OCI-M2 (cell line): ENCODE data around the gene LCE3D.
"Not testable (repeated sequence)": the region's sequence is repeated elsewhere in the genome, so short reads cannot be mapped to it uniquely, and the experiment has no call there.

Experiments used
- DNase-seq: peaks from one replicate; lab custom pipeline; 2025; ENCODE audit not compliant: unreplicated experiment; lab: John Stamatoyannopoulos, UW

The LCE3D gene

GRCh38 chr1:152580433-152580832 is at the start of gene LCE3D:
TSS of gene LCE3D (minus strand) at chr1:152580516. CDS start at chr1:152579936, 580 bp downstream.
- no peak for DNase-seq

DNA sequence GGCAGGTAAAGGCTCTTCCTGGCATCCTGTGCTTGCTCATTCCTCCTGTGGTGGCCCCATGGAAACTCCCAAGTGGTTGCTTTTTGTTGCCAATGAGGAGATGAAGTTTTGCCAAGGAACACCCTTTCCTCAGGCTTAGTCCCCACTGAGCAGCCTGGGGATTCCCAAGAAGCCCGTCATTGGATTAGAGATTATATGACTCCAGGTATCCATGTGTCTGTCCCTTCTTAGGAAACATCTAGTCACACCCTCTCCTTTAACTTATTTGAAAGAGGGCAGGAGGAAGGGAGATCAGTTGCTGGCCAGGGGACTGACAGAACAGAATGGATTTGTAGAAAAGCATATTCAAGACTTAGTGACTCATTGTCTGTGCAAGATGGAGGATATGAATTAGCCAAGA is 46.4 kb upstream of the LCE3D start:
- no peak for DNase-seq

GRCh38 chr1:152623203-152623844 is 43.0 kb upstream of the LCE3D start:
- no peak for DNase-seq

GRCh38 chr1:152622803-152623202 is 42.5 kb upstream of the LCE3D start, which contains the start of gene LCE3A:
TSS of gene LCE3A (minus strand) at chr1:152623103. CDS start at chr1:152623103, 0 bp downstream.
- DNase-seq = no peak

- DNase-seq = no peak
These were observed 41.7 kb upstream of the LCE3D start for GRCh38 chr1:152621993-152622392.

GRCh38 chr1:152613511-152613910 is 33.2 kb upstream of the LCE3D start, which contains the start of gene LCE3B:
TSS of gene LCE3B (plus strand) at chr1:152613811. CDS start at chr1:152613811, 0 bp downstream.
- no peak for DNase-seq

DNA sequence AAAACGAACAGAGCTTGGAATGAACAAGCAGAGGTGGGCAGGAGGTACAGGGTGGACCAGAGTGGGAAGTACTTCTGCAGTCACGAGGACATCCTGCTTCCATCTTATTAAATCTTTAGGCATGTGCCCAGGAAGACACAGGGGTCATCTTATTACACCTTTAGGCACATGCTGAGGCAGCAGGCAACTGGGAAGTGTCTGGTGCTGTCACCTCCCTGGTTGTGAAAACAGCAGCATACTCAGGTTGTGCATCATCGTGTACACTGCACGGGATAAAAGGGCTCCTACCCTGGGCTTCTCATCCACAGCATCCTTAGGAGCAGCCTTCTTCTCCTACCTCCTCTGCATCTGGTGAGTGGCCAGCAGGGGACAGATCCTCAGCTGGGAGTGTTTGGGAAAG is 19.6 kb upstream of the LCE3D start, which contains the start of gene LCE3C:
LCE3C (plus strand) TSS at position 301 of the 400 bp plus-strand sequence. CDS start 498 bp downstream, outside the sequence.
- no peak for DNase-seq

- DNase-seq = no peak
These were observed 16.7 kb upstream of the LCE3D start for GRCh38 chr1:152596986-152597385.

- no peak for DNase-seq
These were observed 5.3 kb upstream of the LCE3D start for GRCh38 chr1:152585586-152585985.

- no peak for DNase-seq
These were observed 2.3 kb upstream of the LCE3D start for GRCh38 chr1:152582647-152583046.

DNA sequence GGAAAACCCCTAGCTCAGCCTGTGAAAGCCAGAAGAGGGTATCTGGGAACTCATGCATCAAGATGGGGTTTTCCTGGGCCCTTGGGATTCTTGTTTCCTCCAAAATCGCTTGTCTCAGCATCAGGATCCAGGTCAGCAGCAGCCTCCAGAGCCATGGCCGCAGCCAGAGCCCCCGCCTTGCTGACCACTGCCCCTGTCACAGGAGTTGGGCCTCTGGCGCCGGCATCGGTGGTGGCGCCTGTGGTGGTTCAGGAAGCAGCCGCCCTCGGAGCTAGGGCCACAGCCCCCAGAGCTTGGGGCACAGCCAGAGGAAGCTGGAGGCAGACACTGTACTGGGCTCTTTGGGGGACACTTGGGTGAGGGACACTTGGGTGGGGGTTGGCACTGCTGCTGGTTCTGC is 790 bp downstream of the LCE3D start:
- DNase-seq = not testable (repeated sequence)

DNA sequence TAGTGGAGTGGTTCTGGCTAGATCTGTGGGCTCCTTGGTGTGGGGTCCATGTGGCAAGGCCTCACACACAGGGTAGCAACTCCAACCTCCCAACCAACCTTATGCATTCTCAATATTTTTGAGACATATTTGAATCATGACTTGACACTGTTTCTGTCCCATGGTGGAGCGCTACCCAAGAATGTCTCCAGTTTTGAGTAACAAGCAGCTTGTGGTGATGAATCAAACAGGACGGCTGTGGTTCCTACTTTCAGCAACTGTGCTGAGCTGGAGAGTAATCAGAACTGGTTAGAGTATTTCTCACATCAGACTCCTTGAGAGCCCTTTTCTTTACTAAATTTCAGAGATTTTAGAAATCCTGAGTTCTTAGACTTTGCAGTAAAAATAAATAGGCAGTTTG is 3.1 kb downstream of the LCE3D start:
- no peak for DNase-seq

- no peak for DNase-seq
These were observed 13.6 kb downstream of the LCE3D start, which contains the start of gene LCE3E for GRCh38 chr1:152566681-152567080. TSS of gene LCE3E (minus strand) at chr1:152566780. CDS start at chr1:152566208, 572 bp downstream.

DNA sequence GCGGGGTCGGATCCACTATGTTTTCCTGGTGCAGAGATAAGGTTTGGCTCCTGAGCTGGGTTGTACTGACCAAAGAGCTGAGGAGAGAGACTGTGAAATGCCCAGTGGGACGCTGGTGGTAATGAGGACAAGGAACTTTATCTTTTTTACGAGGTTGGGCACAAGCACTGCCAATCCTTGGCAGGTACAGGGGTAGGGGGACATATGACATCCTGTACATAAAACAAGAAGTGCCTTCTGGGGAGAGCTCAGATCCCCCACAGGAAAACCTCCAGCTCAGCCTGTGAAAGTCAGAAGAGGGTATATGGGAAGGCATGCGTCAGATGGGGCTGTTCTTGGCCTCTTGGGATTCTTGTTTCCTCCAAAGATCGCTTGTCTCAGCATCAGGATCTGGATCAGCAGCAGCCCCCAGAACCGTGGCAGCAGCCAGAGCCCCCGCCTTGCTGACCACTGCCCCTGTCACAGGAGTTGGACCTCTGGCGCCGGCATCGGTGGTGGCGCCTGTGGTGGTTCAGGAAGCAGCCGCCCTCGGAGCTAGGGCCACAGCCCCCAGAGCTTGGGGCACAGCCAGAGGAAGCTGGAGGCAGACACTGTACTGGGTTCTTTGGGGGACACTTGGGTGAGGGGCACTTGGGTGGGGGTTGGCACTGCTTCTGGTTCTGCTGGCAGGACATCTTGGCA is 14.6 kb downstream of the LCE3D start:
- DNase-seq = no peak

DNA sequence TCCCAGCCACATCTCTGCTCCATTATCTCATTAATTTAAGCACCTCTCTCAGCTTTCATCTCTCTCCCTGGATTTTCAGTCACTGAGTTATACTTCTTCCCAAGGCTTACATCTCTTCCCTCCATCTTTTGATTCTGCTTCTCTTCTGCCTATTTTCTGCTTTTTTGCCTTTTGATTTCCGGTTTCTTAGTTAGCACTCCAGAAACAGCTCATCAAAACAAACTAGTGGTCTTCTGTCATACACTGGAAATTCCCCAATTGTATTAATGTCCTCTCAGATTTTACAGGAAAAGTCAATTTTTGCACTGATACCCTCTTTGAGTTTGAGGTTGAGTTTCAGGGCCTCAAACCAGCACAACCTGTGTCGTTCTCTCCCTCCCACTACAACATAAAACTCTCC is 15.2 kb downstream of the LCE3D start:
- DNase-seq = no peak

DNA sequence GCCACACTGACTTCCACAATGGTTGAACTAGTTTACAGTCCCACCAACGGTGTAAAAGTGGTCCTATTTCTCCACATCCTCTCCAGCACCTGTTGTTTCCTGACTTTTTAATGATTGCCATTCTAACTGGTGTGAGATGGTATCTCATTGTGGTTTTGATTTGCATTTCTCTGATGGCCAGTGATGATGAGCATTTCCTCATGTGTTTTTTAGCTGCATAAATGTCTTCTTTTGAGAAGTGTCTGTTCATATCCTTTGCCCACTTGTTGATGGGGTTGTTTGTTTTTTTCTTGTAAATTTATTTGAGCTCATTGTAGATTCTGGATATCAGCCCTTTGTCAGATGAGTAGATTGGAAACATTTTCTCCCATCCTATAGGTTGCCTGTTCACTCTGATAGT is 32.0 kb downstream of the LCE3D start:
- DNase-seq = not testable (repeated sequence)

DNA sequence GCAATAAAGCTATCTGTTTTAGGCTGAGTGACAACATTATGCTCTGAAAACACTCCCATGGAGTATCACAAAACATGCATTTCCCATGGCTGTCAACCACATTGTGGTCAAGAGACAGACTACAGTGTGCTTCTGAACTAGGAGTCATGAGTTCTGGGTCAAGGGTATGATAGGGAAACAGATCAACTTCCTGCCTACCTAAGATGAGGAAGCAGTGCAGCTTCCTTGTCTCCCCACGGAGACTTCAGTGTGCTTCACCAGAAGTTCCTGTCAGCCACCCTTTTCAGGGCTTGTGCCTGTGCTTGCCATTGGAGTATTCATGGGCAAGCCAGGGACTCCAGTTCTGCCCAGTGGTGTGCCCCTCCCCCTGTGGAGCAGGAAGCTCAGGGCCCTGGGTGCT is 33.6 kb downstream of the LCE3D start:
- DNase-seq = no peak

DNA sequence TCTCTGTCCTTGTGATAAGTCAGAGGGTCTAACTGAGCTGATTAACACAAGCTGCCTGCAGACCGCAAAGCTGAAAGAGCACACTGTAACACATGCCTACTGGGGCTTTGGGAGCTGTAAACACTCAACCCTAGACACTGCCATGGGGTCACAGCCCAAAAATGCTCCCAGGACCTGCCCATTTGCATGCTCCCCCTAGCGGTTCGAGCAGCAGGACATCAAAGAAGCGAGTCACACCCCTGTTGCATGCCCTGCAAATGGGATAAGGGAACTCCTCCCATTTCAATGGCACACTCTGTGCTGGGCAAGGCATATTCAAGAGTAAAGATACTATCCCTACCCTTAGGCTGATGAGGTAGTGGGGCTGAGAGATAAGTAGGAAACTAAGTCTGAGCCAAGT is 36.5 kb downstream of the LCE3D start:
- no peak for DNase-seq

- DNase-seq = no peak
These were observed 40.4 kb downstream of the LCE3D start for GRCh38 chr1:152539901-152540300.

DNA sequence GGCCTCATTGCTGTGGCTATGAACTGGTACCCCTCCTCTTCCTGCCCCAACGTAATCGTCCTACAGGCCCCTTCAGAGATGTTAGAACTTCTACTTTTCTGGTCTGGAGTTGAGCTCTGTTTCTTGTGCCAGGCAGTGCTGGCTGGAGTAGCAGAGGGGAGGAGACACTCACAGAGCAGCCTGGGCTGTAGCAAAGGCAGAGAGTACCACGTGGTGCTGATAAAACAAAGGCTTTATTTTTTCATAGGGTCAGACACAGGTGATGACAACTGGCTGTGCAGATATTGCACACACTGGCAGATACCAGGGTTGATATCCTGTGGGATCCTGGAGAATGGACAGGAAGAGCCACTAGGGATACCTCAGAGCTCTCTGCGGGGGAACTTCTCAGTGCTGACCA is 42.8 kb downstream of the LCE3D start:
- DNase-seq = no peak

DNA sequence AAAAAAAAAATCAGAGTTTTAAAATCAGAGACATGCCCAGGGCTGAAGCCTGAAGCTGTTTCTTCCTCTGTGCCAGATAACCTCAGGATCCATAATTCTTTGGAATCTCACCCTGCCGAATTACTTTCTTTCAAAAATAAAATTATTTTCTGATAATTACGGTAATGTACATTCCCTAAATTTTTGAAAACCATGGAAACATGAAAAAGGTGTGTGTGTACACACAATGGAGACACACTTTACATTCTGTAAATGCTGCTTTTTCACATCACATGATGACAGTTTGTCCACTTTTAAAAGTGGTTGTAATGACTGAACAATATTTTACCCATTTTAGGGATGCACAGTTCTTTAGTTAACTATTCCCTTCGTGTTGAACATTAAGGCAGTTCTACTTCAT is 44.5 kb downstream of the LCE3D start:
- no peak for DNase-seq

DNA sequence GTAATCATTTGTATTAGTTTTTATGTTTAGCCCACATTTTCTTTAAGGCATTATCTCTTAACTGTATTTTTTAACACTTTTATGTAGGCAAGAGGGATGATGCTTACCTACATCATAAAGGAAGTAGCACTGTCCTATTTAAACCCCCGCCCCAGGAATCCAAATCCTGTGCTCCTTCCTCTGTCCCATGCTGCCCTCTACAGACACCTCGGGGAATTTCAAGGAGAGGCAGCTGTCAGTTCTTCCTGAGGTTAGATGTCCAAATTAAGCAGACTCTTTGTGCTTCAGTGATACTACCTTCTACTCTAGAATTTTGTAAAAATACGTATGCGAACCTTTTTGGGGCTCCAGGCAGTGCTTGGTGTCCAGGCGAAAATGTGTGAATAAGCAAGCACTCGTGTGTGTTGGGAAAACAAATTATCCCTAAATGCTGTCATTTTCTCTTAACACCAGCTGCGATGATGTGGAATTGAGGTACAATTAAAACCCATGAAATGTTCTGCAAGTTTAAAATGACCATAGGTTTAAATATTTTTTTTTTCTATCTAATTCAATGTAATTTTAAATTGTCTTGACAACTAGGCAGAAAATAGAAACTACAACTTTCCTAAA is 46.9 kb downstream of the LCE3D start:
- DNase-seq = no peak
